MV-4-11 (cell line): ENCODE measurements around the gene VEPH1.

Source experiments
- DNase-seq: peaks from one replicate; lab custom pipeline; 2025; lab: John Stamatoyannopoulos, UW

VEPH1 gene

GRCh38 chr3:157502916-157503595 lies at the start of gene VEPH1:
Gene VEPH1, minus strand, starts transcription at chr3:157503416. Its CDS starts 8,067 bp downstream, at chr3:157495349.
- DNase-seq: no peak

GRCh38 chr3:157551961-157552360 lies 48.7 kb upstream of the VEPH1 start:
- no peak for DNase-seq

GRCh38 chr3:157549498-157549897 lies 46.3 kb upstream of the VEPH1 start:
- DNase-seq: no peak

- DNase-seq: no peak
Measured at GRCh38 chr3:157544501-157545130, 41.4 kb upstream of the VEPH1 start.

GRCh38 chr3:157543501-157544035 lies 40.4 kb upstream of the VEPH1 start:
- DNase-seq: no peak

GRCh38 chr3:157542711-157543500 lies 39.7 kb upstream of the VEPH1 start:
- DNase-seq: no peak

- DNase-seq: no peak
Measured at GRCh38 chr3:157541506-157542236, 38.5 kb upstream of the VEPH1 start.

- DNase-seq: no peak
Measured at GRCh38 chr3:157540656-157541055, 37.4 kb upstream of the VEPH1 start.

GRCh38 chr3:157535667-157536066 lies 32.5 kb upstream of the VEPH1 start:
- DNase-seq: no peak

- no peak for DNase-seq
Measured at GRCh38 chr3:157534725-157535161, 31.5 kb upstream of the VEPH1 start.

- no peak for DNase-seq
Measured at GRCh38 chr3:157533298-157534070, 30.3 kb upstream of the VEPH1 start.

GRCh38 chr3:157532529-157533297 lies 29.5 kb upstream of the VEPH1 start:
- peak; percentile 66 for DNase-seq

GRCh38 chr3:157531771-157532170 lies 28.6 kb upstream of the VEPH1 start:
- DNase-seq: no peak

- DNase-seq: no peak
Measured at GRCh38 chr3:157531301-157531660, 28.1 kb upstream of the VEPH1 start.

- no peak for DNase-seq
Measured at GRCh38 chr3:157530637-157531300, 27.6 kb upstream of the VEPH1 start.

GRCh38 chr3:157529751-157530150 lies 26.5 kb upstream of the VEPH1 start:
- no peak for DNase-seq

- DNase-seq: no peak
Measured at GRCh38 chr3:157529085-157529484, 25.9 kb upstream of the VEPH1 start.

GRCh38 chr3:157527131-157527881 lies 24.1 kb upstream of the VEPH1 start:
- DNase-seq: no peak

- DNase-seq: no peak
Measured at GRCh38 chr3:157526036-157526435, 22.8 kb upstream of the VEPH1 start.
